ENCODE measurements around the gene PRR30. TPM values are rescaled to one million over a fixed set of nuclear protein-coding genes. Genes with fewer than 3 reads are reported as not detected.

The PRR30 gene
- total RNA-seq, 1 experiment from 2014 or later = not detected

DNA sequence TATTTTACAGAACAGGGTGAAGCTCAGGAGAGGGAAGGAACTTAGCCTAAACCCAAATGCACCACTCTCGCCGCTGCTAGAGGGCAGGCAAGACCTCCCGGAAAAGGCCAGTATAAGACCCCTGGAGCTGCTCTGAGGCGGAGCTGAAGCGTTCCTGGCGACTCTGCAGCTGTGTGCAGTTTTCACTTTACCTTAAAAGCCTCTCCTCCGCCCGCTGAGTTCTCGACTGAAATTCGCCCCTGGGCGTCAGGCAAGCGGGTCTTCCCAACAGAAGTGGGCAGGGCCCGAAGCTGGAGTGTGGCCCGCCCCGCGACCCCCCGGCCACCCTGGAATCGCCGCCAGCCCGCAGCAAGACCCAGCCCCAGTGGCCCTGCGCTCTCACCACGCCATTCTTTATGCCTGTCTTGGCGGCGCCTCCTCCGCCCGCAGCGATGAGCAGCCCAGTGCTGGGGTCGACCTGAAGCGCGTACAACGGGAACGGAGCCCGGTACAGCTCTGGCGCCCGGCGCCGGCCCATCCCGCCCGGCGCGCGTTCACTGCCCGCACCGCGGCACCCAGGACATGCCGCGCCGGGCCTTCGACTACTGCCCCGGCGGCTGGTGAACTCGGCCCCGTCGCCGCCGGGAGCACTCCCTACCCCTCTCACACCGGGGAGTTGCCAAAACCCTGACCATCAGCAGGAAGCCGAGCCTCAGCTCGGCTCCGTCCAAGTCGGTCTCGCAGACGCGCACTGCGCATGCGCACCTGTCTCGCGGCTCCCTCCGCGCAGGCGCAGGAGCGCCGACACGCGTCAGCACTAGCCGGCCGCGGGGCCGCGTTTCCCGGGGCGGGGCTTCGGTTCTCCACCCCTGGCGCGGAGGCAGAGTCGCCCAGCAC lies 5.1 kb downstream of the PRR30 start, which contains the start of gene PREB:
Gene PREB (minus strand): TSS at position 732 of the 876 bp plus-strand sequence. CDS start 215 bp downstream, at position 517.
- Histone ChIP-seq H3K9me3 (ENCODE audit: control insufficient read depth in 1 of 2, insufficient read depth in 1 of 2, low read depth in 1 of 2, low read length in 2 of 2) (no peaks in the 10 kb centered on the region), H2AFZ (ENCODE audit: low read depth, low read length, poor library complexity, severe bottlenecking) (peak within 1 kb of the TSS; percentile 71), H3K4me2 (ENCODE audit: low read length) (peak within 1 kb of the TSS; percentile 95), H3K4me1 (ENCODE audit: control insufficient read depth in 1 of 2, insufficient read depth in 2 of 2, low read length in 2 of 2) (peaks cover 4 to 19% of the 10 kb centered on the region in 2 experiments; a peak in 3 of 4 replicates), H3K4me3 (replicated peaks in 1 of 2; ENCODE audit: low read depth in 1 of 2, low read length in 2 of 2) (peak within 1 kb of the TSS; percentile 96 to 99), H4K20me1 (ENCODE audit: insufficient read depth) (no peaks in the 10 kb centered on the region), H3K9me2 (ENCODE audit: insufficient read depth) (no peaks in the 10 kb centered on the region), H3K27me3 (ENCODE audit: insufficient read depth, low read length) (no peaks in the 10 kb centered on the region), H3K36me3 (ENCODE audit: control insufficient read depth in 1 of 2, insufficient read depth in 2 of 2, low read length in 2 of 2) (peaks cover 14 to 20% of the 10 kb centered on the region in 2 experiments; a peak in 3 of 4 replicates), H3K27ac (ENCODE audit: low read depth, low read length) (peak within 1 kb of the TSS; percentile 81), H3K79me2 (ENCODE audit: insufficient read depth, low read length) (peaks cover 20% of the 10 kb centered on the region), H3K9ac (ENCODE audit: low read length) (peak within 1 kb of the TSS; percentile 97)
- DNase-seq (ENCODE audit: low read depth, low spot score) (peak; percentile 87), ATAC-seq (peak; percentile 98)
- TF ChIP-seq ZFX (IDR thresholded peaks at IDR 0.05) = peak; percentile 65; the same call in 1 of the 2 replicates
- TF ChIP-seq, protein P1, sequence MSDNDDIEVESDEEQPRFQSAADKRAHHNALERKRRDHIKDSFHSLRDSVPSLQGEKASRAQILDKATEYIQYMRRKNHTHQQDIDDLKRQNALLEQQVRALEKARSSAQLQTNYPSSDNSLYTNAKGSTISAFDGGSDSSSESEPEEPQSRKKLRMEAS (IDR thresholded peaks at IDR 0.05) = no peak
- TF ChIP-seq, protein P2, sequence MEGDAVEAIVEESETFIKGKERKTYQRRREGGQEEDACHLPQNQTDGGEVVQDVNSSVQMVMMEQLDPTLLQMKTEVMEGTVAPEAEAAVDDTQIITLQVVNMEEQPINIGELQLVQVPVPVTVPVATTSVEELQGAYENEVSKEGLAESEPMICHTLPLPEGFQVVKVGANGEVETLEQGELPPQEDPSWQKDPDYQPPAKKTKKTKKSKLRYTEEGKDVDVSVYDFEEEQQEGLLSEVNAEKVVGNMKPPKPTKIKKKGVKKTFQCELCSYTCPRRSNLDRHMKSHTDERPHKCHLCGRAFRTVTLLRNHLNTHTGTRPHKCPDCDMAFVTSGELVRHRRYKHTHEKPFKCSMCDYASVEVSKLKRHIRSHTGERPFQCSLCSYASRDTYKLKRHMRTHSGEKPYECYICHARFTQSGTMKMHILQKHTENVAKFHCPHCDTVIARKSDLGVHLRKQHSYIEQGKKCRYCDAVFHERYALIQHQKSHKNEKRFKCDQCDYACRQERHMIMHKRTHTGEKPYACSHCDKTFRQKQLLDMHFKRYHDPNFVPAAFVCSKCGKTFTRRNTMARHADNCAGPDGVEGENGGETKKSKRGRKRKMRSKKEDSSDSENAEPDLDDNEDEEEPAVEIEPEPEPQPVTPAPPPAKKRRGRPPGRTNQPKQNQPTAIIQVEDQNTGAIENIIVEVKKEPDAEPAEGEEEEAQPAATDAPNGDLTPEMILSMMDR (IDR thresholded peaks at IDR 0.05 in 2 of 3, conservative IDR thresholded peaks at IDR 0.05 in 1 of 3; ENCODE audit: borderline replicate concordance in 1 of 3, insufficient read depth in 1 of 3, low read depth in 2 of 3, low read length in 2 of 3) = peak in 1 of 3 experiments; percentile 21; a peak in 1 of 6 replicates
- TF ChIP-seq POLR2A (IDR thresholded peaks at IDR 0.05; ENCODE audit: borderline replicate concordance, extremely low read depth, insufficient read depth, insufficient read length) = peak; percentile 67
- TF ChIP-seq SRF (IDR thresholded peaks at IDR 0.05; ENCODE audit: low read depth) = no peak
- TF ChIP-seq POLR2AphosphoS5 (IDR thresholded peaks at IDR 0.05; ENCODE audit: low read depth, low read length) = peak; percentile 96
- intact Hi-C loops (cut with micrococcal nuclease) = no loop called here
- ChIA-PET CTCF (interaction anchor here (0.9 to 1.6 kb wide), 3 partner anchors 36 to 169 kb away, joined by 3 to 7 read pairs (median 5); no protein-coding TSS in a partner anchor), RAD21 (ENCODE audit: low non-redundant PET in 1 of 2, low total read pairs in 2 of 2, uncharacterized antibody in 2 of 2, unreplicated experiment in 2 of 2) (no interaction called here), POLR2A (interaction anchor here (1.0 kb wide), 1 partner anchor 131 kb away, joined by 3 read pairs; no protein-coding TSS in a partner anchor)
- no TSS peak for BruUV-seq (replicated peaks)

Data from HCT116 (cell line).